ENCODE data around the gene MSN.

GRCh38 chrX:65635378-65635777, 32.1 kb upstream of the MSN start:
- TF ChIP-seq POLR2A (IDR thresholded peaks at IDR 0.05; ENCODE audit: low read length) (no peak), GATA1 (IDR thresholded peaks at IDR 0.05; ENCODE audit: low read depth, low read length) (no peak)
